HG03060 (cell line): Measurements from ENCODE around the gene MOB4.
A peak's percentile ranks its signal among the peaks of the same experiment; 100 is the strongest.
"Not testable (repeated sequence)": the region's sequence is repeated elsewhere in the genome, so short reads cannot be mapped to it uniquely, and the experiment has no call there.

Experiments used
- ATAC-seq: cut with Tn5 transposase; IDR thresholded peaks from one replicate; pipeline ENCODE4 v1.9.1; 2021; ENCODE audit warnings: low read depth, moderate number of reproducible peaks; ENCODE audit not compliant: unreplicated experiment

MOB4 gene

GRCh38 chr2:197515739-197516392 lies at the start of gene MOB4:
Gene MOB4 (plus strand): TSS chr2:197516066. CDS start chr2:197516087, 21 bp downstream.
- ATAC-seq, result peak; percentile 89

GRCh38 chr2:197472166-197472565 lies 43.7 kb upstream of the MOB4 start:
- no peak for ATAC-seq

- ATAC-seq, result no peak
Observed at GRCh38 chr2:197477797-197478196, 38.1 kb upstream of the MOB4 start.

- ATAC-seq, result no peak
Observed at GRCh38 chr2:197480165-197481036, 35.5 kb upstream of the MOB4 start.

GRCh38 chr2:197484248-197484647 lies 31.6 kb upstream of the MOB4 start:
- not testable (repeated sequence) for ATAC-seq

- no peak for ATAC-seq
Observed at GRCh38 chr2:197486175-197486574, 29.7 kb upstream of the MOB4 start.

- no peak for ATAC-seq
Observed at GRCh38 chr2:197487385-197487784, 28.5 kb upstream of the MOB4 start.

GRCh38 chr2:197495433-197496134 lies 20.3 kb upstream of the MOB4 start:
- ATAC-seq, result no peak

- ATAC-seq, result no peak
Observed at GRCh38 chr2:197496695-197497094, 19.2 kb upstream of the MOB4 start.

- ATAC-seq, result no peak
Observed at GRCh38 chr2:197497326-197497725, 18.5 kb upstream of the MOB4 start.

- ATAC-seq, result no peak
Observed at GRCh38 chr2:197498235-197498936, 17.5 kb upstream of the MOB4 start.

GRCh38 chr2:197498937-197499593 lies 16.8 kb upstream of the MOB4 start:
- no peak for ATAC-seq

- ATAC-seq, result peak; percentile 87
Observed at GRCh38 chr2:197499594-197500502, 16.0 kb upstream of the MOB4 start, which contains the start of the genes HSPD1 and HSPE1. Gene HSPD1 (minus strand): TSS chr2:197499840. CDS start chr2:197498848, 992 bp downstream. Gene HSPE1 (plus strand): TSS chr2:197500379. CDS start chr2:197500437, 58 bp downstream.

- ATAC-seq, result no peak
Observed at GRCh38 chr2:197500503-197501131, 15.2 kb upstream of the MOB4 start.

GRCh38 chr2:197502201-197502600 lies 13.7 kb upstream of the MOB4 start:
- ATAC-seq, result no peak

- no peak for ATAC-seq
Observed at GRCh38 chr2:197502685-197503084, 13.2 kb upstream of the MOB4 start.

GRCh38 chr2:197504000-197504399 lies 11.9 kb upstream of the MOB4 start:
- no peak for ATAC-seq

- ATAC-seq, result no peak
Observed at GRCh38 chr2:197504512-197504911, 11.4 kb upstream of the MOB4 start.
